ENCODE data around the gene AR.

DNA sequence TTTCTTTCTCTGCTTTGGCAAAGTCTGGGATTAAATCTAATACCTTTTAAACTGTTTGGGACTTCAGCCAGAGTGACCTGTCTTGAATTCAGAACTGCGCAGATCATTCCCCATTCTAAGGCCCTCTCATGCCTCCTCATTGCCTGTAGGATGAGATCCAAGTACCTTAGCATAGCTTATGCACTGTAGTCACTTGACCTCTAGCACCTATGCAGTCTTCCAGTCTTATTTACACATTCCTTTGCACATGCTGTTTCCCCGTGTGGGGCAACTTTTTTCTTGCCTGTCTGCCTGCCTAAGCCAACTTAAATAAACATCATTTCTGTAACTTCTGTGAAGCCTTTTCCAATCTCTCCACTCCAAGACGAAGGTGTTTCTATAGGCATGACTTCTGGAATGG is 68.4 kb downstream of the AR start:
- TF ChIP-seq CTCF (conservative IDR thresholded peaks at IDR 0.05) (no peak), EZH2 (IDR thresholded peaks at IDR 0.05; ENCODE audit: low read depth) (no peak)
